MCF 10A (cell line): Measurements from ENCODE around the gene EIF2S2. TPM values are rescaled to one million over a fixed set of nuclear protein-coding genes. Genes with fewer than 3 reads are reported as not detected.

Experiments used
- microRNA-seq: library from miRNA; unstranded; fragments of <30 nt; microRNA quantifications from one replicate; pipeline ENCODE4 v1.2.0, GENCODE V29; 2022
- total RNA-seq: library from RNA; stranded (reverse); gene quantifications from 2 replicates; pipeline ENCODE4 v1.2.3, GENCODE V29; 2022

EIF2S2 gene
- total RNA-seq, 1 experiment from 2014 or later: 191 TPM

Small RNAs within 50 kb of the gene (microRNA-seq; reads per million reads assigned to microRNA genes)
- not detected for gene MIR4755

Other genes with a start within 250 kb of the EIF2S2 start
- gene RALY, start 118.3 kb downstream of the EIF2S2 start, total RNA-seq: 113 and 120 TPM in 2 replicates
- not detected in 2 replicates for gene ASIP, start 129.2 kb upstream of the EIF2S2 start, total RNA-seq
- 101 and 175 TPM in 2 replicates for gene AHCY, start 191.1 kb upstream of the EIF2S2 start, total RNA-seq